ENCODE measurements around the gene GPR17. TPM values are rescaled to one million over a fixed set of nuclear protein-coding genes. Genes with fewer than 3 reads are reported as not detected.

GPR17 gene
- total RNA-seq, 1 experiment from 2014 or later: 1.0 TPM

GRCh38 chr2:127623388-127624319, 22.3 kb upstream of the GPR17 start:
- intact Hi-C loops (cut with micrococcal nuclease): no loop called here
- BruUV-seq (replicated peaks): no TSS peak
- TF ChIP-seq CTCF (conservative IDR thresholded peaks at IDR 0.05; ENCODE audit: low read depth, low read length): no peak
- no peak for TF ChIP-seq EZH2 (IDR thresholded peaks at IDR 0.05; ENCODE audit: low read length, unreplicated experiment)
- TF ChIP-seq EZH2phosphoT487 (IDR thresholded peaks at IDR 0.05; ENCODE audit: borderline replicate concordance, low read length): no peak

GRCh38 chr2:127624320-127624755, 21.6 kb upstream of the GPR17 start:
- DNase-seq (no peak), ATAC-seq (no peak)
- H3K4me1 ChIP-seq (ENCODE audit: insufficient read depth, low read length): peaks cover 37% of the 10 kb centered on the region
- no TSS peak for BruUV-seq (replicated peaks)
- H3K4me2 ChIP-seq (ENCODE audit: low read length): peak overlapping the region; percentile 61
- H3K27ac ChIP-seq (ENCODE audit: low read length): peak overlapping the region; percentile 74
- H3K36me3 ChIP-seq (ENCODE audit: low read depth, low read length): peaks cover 18% of the 10 kb centered on the region; the same call in 1 of the 2 replicates
- H3K79me2 ChIP-seq (ENCODE audit: low read length): peaks cover 47% of the 10 kb centered on the region
- H2AFZ ChIP-seq (ENCODE audit: low read length): no peak overlapping the region
- no peaks in the 10 kb centered on the region for H3K27me3 ChIP-seq (ENCODE audit: low read length)
- peak overlapping the region; percentile 49 for H3K9ac ChIP-seq (ENCODE audit: low read length)
- intact Hi-C loops (cut with micrococcal nuclease): no loop called here
- H3K4me3 ChIP-seq (ENCODE audit: low read length): no peak overlapping the region
- H3K9me2 ChIP-seq (replicated peaks; ENCODE audit: low read length): no peaks in the 10 kb centered on the region
- H3K9me3 ChIP-seq (ENCODE audit: low read length): no peaks in the 10 kb centered on the region
- CTCF ChIA-PET: no interaction called here
- POLR2A ChIA-PET (ENCODE audit: unreplicated experiment): no interaction called here
- no peak for TF ChIP-seq EZH2 (IDR thresholded peaks at IDR 0.05; ENCODE audit: low read length, unreplicated experiment)
- TF ChIP-seq EZH2phosphoT487 (IDR thresholded peaks at IDR 0.05; ENCODE audit: borderline replicate concordance, low read length): no peak
- TF ChIP-seq CTCF (conservative IDR thresholded peaks at IDR 0.05; ENCODE audit: low read depth, low read length): no peak
- H4K20me1 ChIP-seq (ENCODE audit: low read length): no peaks in the 10 kb centered on the region
- H3F3A ChIP-seq (ENCODE audit: low read length, unreplicated experiment): no peaks in the 10 kb centered on the region

More at GRCh38 chr2:127623388-127624319, 22.3 kb upstream of the GPR17 start:
- ATAC-seq (peak; percentile 80), DNase-seq (peak; percentile 85)
- POLR2A ChIA-PET (ENCODE audit: unreplicated experiment): no interaction called here
- H3K27me3 ChIP-seq (ENCODE audit: low read length): no peaks in the 10 kb centered on the region
- peak overlapping the region; percentile 61 for H3K4me2 ChIP-seq (ENCODE audit: low read length)
- H4K20me1 ChIP-seq (ENCODE audit: low read length): no peaks in the 10 kb centered on the region
- H3K79me2 ChIP-seq (ENCODE audit: low read length): peaks cover 51% of the 10 kb centered on the region
- H2AFZ ChIP-seq (ENCODE audit: low read length): no peak overlapping the region
- H3K9me2 ChIP-seq (replicated peaks; ENCODE audit: low read length): no peaks in the 10 kb centered on the region
- H3K9me3 ChIP-seq (ENCODE audit: low read length): no peaks in the 10 kb centered on the region
- H3K4me1 ChIP-seq (ENCODE audit: insufficient read depth, low read length): peaks cover 42% of the 10 kb centered on the region
- CTCF ChIA-PET: no interaction called here
- peak overlapping the region; percentile 49 for H3K9ac ChIP-seq (ENCODE audit: low read length)
- H3K27ac ChIP-seq (ENCODE audit: low read length): peak overlapping the region; percentile 74
- H3K4me3 ChIP-seq (ENCODE audit: low read length): no peak overlapping the region
- no peaks in the 10 kb centered on the region for H3F3A ChIP-seq (ENCODE audit: low read length, unreplicated experiment)
- H3K36me3 ChIP-seq (ENCODE audit: low read depth, low read length): peaks cover 18% of the 10 kb centered on the region; the same call in 1 of the 2 replicates

All from PC-3 (cell line).